HEK293 (cell line): Measurements from ENCODE around the gene CDK19.

ENCODE experiments used
- CTCF ChIA-PET: fragments of 350-600 bp; formaldehyde crosslinking; extraction: SDS; loops from one replicate; lab custom pipeline; 2021; ENCODE audit warnings: antibody characterized with exemption; lab: Yijun Ruan, JAX
- POLR2A ChIA-PET: fragments of 300-600 bp; formaldehyde crosslinking; extraction: SDS; loops from one replicate; lab custom pipeline; 2020; ENCODE audit warnings: antibody characterized with exemption, inconsistent platforms; lab: Yijun Ruan, JAX
- H3K27ac ChIP-seq: fragments of 200-500 bp; sonication (Bioruptor generic); 2 replicates; pipeline ENCODE4 v1.5.1; 2014; ENCODE audit warnings: low read depth, low read length, control low read depth, inconsistent platforms; ENCODE audit errors: extremely low read depth
- H3K36me3 ChIP-seq, 2 experiments: fragments of 200-500 bp in 1 of 2; sonication (Bioruptor generic) in 1 of 2; 1 replicate in 1 of 2; 2 replicates in 1 of 2; pipeline ENCODE4 v1.5.1; 2014 to 2017; ENCODE audit warnings: inconsistent platforms in 2 of 2, low read length in 2 of 2; ENCODE audit not compliant: control insufficient read depth in 2 of 2, insufficient read depth in 1 of 2
- H3K4me1 ChIP-seq: fragments of 200-500 bp; sonication (Bioruptor generic); 2 replicates; pipeline ENCODE4 v1.5.1; 2014; ENCODE audit warnings: mild to moderate bottlenecking, low read length, inconsistent platforms; ENCODE audit not compliant: control insufficient read depth, insufficient read depth
- H3K4me3 ChIP-seq: 2 replicates; pipeline ENCODE4 v1.5.1; 2011; ENCODE audit warnings: low read depth, mild to moderate bottlenecking, control low read depth, low read length, moderate library complexity
- H3K9me3 ChIP-seq: fragments of 200-500 bp; sonication (Bioruptor generic); 2 replicates; pipeline ENCODE4 v1.5.1; 2014; ENCODE audit warnings: low read depth, low read length, inconsistent platforms; ENCODE audit not compliant: control insufficient read depth, insufficient read depth
- EGR2 ChIP-seq: fragments of 450-650 bp; formaldehyde crosslinking; IDR thresholded peaks from 2 replicates; pipeline ENCODE4 v1.5.1; 2016; ENCODE audit warnings: low read depth, missing biosample characterization, missing genetic modification characterization
- FEZF1 ChIP-seq: fragments of 450-650 bp; formaldehyde crosslinking; IDR thresholded peaks from 2 replicates; pipeline ENCODE4 v1.5.1; 2016; ENCODE audit warnings: missing biosample characterization, missing genetic modification characterization
- KLF9 ChIP-seq: fragments of 450-650 bp; formaldehyde crosslinking; IDR thresholded peaks from 2 replicates; pipeline ENCODE4 v1.5.1; 2016; ENCODE audit warnings: missing biosample characterization, missing genetic modification characterization, low read depth
- OSR2 ChIP-seq: fragments of 450-650 bp; formaldehyde crosslinking; IDR thresholded peaks from 2 replicates; pipeline ENCODE4 v1.5.1; 2016; ENCODE audit warnings: missing biosample characterization, missing genetic modification characterization
- SP2 ChIP-seq: fragments of 450-650 bp; formaldehyde crosslinking; IDR thresholded peaks from 2 replicates; pipeline ENCODE4 v1.5.1; 2016; ENCODE audit warnings: missing biosample characterization, missing genetic modification characterization
- YY2 ChIP-seq: fragments of 450-650 bp; formaldehyde crosslinking; IDR thresholded peaks from 2 replicates; pipeline ENCODE4 v1.5.1; 2016; ENCODE audit warnings: missing biosample characterization, missing genetic modification characterization
- ZNF140 ChIP-seq: fragments of 450-650 bp; formaldehyde crosslinking; IDR thresholded peaks from 2 replicates; pipeline ENCODE4 v1.5.1; 2016; ENCODE audit warnings: missing biosample characterization, missing genetic modification characterization
- ZNF16 ChIP-seq: fragments of 450-650 bp; formaldehyde crosslinking; IDR thresholded peaks from 2 replicates; pipeline ENCODE4 v1.5.1; 2016; ENCODE audit warnings: low read depth, missing biosample characterization, missing genetic modification characterization
- ZNF175 ChIP-seq: fragments of 450-650 bp; formaldehyde crosslinking; IDR thresholded peaks from 2 replicates; pipeline ENCODE4 v1.5.1; 2016; ENCODE audit warnings: missing biosample characterization, missing genetic modification characterization
- ZNF211 ChIP-seq: fragments of 450-650 bp; formaldehyde crosslinking; IDR thresholded peaks from 2 replicates; pipeline ENCODE4 v1.5.1; 2016; ENCODE audit warnings: low read depth, missing biosample characterization, missing genetic modification characterization
- ZNF214 ChIP-seq: fragments of 450-650 bp; formaldehyde crosslinking; IDR thresholded peaks from 2 replicates; pipeline ENCODE4 v1.5.1; 2017; ENCODE audit warnings: missing biosample characterization, mild to moderate bottlenecking, missing genetic modification characterization, borderline replicate concordance
- ZNF670 ChIP-seq: fragments of 450-650 bp; formaldehyde crosslinking; IDR thresholded peaks from 2 replicates; pipeline ENCODE4 v1.5.1; 2016; ENCODE audit warnings: missing biosample characterization, missing genetic modification characterization, low read depth
- ZNF768 ChIP-seq: fragments of 450-650 bp; formaldehyde crosslinking; IDR thresholded peaks from 2 replicates; pipeline ENCODE4 v1.5.1; 2018; ENCODE audit warnings: missing biosample characterization, mild to moderate bottlenecking, missing genetic modification characterization
- TF ChIP-seq, protein P1 (sequence below): fragments of 450-650 bp; formaldehyde crosslinking; IDR thresholded peaks from 2 replicates; pipeline ENCODE4 v1.5.1; 2016; ENCODE audit warnings: missing biosample characterization, missing genetic modification characterization
- TF ChIP-seq, protein P2 (sequence below): fragments of 450-650 bp; formaldehyde crosslinking; IDR thresholded peaks from 2 replicates; pipeline ENCODE4 v1.5.1; 2017; ENCODE audit warnings: missing biosample characterization, missing genetic modification characterization
- TF ChIP-seq, protein P3 (sequence below): fragments of 450-650 bp; formaldehyde crosslinking; IDR thresholded peaks from 2 replicates; pipeline ENCODE4 v1.5.1; 2016; ENCODE audit warnings: missing biosample characterization, missing genetic modification characterization
- TF ChIP-seq, protein P4 (sequence below): fragments of 450-650 bp; formaldehyde crosslinking; optimal IDR thresholded peaks from 2 replicates; pipeline ENCODE3; 2016; ENCODE audit warnings: missing biosample characterization, mild to moderate bottlenecking, missing genetic modification characterization
- TF ChIP-seq, protein P5 (sequence below): fragments of 450-650 bp; IDR thresholded peaks from 2 replicates; pipeline ENCODE4 v1.5.1; 2018; ENCODE audit warnings: missing biosample characterization, missing genetic modification characterization
- TF ChIP-seq, protein P6 (sequence below): fragments of 450-650 bp; formaldehyde crosslinking; IDR thresholded peaks from 2 replicates; pipeline ENCODE4 v1.5.1; 2016; ENCODE audit warnings: missing biosample characterization, missing genetic modification characterization

Gene CDK19

DNA sequence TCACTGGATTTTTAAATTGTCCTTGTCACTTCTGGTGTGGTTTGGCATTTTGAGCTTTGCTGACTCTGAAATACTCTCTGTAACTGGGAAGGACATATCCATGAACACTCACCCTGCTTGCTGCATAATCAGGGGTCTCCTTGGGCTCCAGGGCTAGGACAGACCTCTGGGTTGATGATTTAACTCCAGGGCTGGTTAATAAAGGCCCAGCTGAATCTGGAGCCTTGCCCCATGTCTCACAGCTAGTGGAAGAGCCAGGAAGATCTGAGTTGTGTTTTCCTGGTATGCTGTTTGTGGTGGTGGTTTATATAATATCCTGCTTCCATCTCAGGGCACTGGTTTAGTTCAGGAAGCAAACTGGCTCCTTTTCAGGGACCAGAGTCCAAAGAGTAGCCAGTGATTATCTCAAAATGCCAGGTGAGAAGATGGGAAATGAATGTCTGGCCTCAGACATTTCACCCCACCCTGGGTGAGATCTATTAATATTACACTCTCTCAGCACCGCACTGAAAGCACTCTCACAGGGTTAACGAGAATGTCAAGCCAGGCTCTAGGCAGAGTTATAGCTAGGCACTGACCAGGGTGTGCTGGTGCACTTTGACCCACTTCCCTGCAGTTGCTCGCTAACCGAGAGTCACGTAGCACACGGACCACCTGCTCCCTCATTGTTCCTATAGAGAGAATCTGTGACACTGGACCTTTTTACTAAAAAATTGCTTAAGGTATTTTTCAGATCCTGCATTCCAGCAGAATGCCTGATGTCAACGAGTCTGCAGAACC, 248.7 kb downstream of the CDK19 start:
- Histone ChIP-seq H3K9me3 (no peaks in the 10 kb centered on the region), H3K36me3 (no peaks in the 10 kb centered on the region), H3K4me3 (no peak overlapping the region), H3K4me1 (no peaks in the 10 kb centered on the region), H3K27ac (no peak overlapping the region)
- TF ChIP-seq ZNF175, result no peak
- TF ChIP-seq ZNF16 (tag by site-specific recombination), result no peak
- no peak for TF ChIP-seq ZNF140
- POLR2A ChIA-PET, result no interaction called here
- CTCF ChIA-PET, result interaction anchor here (1.1 kb wide), 1 partner anchor 36 kb away, joined by 3 read pairs; no protein-coding TSS in a partner anchor

DNA sequence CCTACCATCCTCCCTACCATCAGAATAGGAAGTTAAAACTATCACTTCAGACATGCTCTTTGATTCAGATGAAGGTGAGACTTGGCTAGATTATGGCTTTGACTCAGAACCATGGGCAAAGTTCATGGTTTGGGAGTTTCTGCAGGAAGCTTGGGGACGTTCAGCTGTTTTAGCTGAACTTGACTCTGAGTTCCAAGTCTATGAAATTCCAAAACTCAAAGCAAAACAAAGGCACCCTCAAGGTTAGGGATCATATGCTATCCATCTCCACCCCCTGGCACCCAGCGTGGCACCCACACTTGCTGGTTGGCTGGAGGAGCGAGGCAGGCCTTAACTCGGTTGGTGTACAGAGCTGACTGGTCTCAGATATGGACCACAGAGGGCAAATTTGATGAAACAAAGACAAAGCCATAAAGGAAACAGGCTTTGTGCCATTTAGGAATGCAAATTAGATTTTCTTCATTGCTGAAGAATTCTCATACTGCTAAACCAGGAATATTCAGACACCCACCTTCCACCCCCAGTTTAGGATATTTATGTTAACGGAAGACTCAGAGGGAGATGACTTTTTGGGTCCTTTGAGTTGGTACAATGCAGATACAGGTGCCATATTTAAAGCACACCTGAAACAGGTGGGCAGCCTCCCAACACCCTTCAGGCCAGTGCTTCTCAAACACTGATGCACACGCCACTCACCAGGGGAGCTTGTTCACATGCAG, 250.4 kb downstream of the CDK19 start:
- Histone ChIP-seq H3K4me1 (no peaks in the 10 kb centered on the region), H3K36me3 (no peaks in the 10 kb centered on the region), H3K27ac (no peak overlapping the region), H3K9me3 (no peaks in the 10 kb centered on the region), H3K4me3 (no peak overlapping the region)
- POLR2A ChIA-PET, result no interaction called here
- TF ChIP-seq ZNF768, result no peak
- no peak for TF ChIP-seq ZNF214 (tag by site-specific recombination)
- no peak for TF ChIP-seq EGR2 (tag by site-specific recombination)
- no peak for TF ChIP-seq SP2 (tag by site-specific recombination)
- TF ChIP-seq KLF9, result no peak
- TF ChIP-seq, protein P1, sequence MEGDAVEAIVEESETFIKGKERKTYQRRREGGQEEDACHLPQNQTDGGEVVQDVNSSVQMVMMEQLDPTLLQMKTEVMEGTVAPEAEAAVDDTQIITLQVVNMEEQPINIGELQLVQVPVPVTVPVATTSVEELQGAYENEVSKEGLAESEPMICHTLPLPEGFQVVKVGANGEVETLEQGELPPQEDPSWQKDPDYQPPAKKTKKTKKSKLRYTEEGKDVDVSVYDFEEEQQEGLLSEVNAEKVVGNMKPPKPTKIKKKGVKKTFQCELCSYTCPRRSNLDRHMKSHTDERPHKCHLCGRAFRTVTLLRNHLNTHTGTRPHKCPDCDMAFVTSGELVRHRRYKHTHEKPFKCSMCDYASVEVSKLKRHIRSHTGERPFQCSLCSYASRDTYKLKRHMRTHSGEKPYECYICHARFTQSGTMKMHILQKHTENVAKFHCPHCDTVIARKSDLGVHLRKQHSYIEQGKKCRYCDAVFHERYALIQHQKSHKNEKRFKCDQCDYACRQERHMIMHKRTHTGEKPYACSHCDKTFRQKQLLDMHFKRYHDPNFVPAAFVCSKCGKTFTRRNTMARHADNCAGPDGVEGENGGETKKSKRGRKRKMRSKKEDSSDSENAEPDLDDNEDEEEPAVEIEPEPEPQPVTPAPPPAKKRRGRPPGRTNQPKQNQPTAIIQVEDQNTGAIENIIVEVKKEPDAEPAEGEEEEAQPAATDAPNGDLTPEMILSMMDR, result no peak
- TF ChIP-seq, protein P2, sequence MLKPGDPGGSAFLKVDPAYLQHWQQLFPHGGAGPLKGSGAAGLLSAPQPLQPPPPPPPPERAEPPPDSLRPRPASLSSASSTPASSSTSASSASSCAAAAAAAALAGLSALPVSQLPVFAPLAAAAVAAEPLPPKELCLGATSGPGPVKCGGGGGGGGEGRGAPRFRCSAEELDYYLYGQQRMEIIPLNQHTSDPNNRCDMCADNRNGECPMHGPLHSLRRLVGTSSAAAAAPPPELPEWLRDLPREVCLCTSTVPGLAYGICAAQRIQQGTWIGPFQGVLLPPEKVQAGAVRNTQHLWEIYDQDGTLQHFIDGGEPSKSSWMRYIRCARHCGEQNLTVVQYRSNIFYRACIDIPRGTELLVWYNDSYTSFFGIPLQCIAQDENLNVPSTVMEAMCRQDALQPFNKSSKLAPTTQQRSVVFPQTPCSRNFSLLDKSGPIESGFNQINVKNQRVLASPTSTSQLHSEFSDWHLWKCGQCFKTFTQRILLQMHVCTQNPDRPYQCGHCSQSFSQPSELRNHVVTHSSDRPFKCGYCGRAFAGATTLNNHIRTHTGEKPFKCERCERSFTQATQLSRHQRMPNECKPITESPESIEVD (tag by site-specific recombination), result no peak
- no peak for TF ChIP-seq ZNF211
- TF ChIP-seq, protein P3, sequence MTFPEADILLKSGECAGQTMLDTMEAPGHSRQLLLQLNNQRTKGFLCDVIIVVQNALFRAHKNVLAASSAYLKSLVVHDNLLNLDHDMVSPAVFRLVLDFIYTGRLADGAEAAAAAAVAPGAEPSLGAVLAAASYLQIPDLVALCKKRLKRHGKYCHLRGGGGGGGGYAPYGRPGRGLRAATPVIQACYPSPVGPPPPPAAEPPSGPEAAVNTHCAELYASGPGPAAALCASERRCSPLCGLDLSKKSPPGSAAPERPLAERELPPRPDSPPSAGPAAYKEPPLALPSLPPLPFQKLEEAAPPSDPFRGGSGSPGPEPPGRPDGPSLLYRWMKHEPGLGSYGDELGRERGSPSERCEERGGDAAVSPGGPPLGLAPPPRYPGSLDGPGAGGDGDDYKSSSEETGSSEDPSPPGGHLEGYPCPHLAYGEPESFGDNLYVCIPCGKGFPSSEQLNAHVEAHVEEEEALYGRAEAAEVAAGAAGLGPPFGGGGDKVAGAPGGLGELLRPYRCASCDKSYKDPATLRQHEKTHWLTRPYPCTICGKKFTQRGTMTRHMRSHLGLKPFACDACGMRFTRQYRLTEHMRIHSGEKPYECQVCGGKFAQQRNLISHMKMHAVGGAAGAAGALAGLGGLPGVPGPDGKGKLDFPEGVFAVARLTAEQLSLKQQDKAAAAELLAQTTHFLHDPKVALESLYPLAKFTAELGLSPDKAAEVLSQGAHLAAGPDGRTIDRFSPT (tag by site-specific recombination), result no peak
- TF ChIP-seq, protein P4, sequence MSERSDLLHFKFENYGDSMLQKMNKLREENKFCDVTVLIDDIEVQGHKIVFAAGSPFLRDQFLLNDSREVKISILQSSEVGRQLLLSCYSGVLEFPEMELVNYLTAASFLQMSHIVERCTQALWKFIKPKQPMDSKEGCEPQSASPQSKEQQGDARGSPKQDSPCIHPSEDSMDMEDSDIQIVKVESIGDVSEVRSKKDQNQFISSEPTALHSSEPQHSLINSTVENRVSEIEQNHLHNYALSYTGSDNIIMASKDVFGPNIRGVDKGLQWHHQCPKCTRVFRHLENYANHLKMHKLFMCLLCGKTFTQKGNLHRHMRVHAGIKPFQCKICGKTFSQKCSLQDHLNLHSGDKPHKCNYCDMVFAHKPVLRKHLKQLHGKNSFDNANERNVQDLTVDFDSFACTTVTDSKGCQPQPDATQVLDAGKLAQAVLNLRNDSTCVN, result no peak
- TF ChIP-seq, protein P5, sequence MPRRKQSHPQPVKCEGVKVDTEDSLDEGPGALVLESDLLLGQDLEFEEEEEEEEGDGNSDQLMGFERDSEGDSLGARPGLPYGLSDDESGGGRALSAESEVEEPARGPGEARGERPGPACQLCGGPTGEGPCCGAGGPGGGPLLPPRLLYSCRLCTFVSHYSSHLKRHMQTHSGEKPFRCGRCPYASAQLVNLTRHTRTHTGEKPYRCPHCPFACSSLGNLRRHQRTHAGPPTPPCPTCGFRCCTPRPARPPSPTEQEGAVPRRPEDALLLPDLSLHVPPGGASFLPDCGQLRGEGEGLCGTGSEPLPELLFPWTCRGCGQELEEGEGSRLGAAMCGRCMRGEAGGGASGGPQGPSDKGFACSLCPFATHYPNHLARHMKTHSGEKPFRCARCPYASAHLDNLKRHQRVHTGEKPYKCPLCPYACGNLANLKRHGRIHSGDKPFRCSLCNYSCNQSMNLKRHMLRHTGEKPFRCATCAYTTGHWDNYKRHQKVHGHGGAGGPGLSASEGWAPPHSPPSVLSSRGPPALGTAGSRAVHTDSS, result no peak
- TF ChIP-seq, protein P6, sequence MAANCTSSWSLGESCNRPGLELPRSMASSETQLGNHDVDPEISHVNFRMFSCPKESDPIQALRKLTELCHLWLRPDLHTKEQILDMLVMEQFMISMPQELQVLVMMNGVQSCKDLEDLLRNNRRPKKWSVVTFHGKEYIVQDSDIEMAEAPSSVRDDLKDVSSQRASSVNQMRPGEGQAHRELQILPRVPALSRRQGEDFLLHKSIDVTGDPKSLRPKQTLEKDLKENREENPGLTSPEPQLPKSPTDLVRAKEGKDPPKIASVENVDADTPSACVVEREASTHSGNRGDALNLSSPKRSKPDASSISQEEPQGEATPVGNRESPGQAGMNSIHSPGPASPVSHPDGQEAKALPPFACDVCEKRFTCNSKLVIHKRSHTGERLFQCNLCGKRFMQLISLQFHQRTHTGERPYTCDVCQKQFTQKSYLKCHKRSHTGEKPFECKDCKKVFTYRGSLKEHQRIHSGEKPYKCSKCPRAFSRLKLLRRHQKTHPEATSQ (tag by site-specific recombination), result no peak
- TF ChIP-seq YY2 (tag by site-specific recombination), result no peak
- no peak for TF ChIP-seq ZNF670 (tag by site-specific recombination)
- TF ChIP-seq FEZF1 (tag by site-specific recombination), result no peak
- no peak for TF ChIP-seq OSR2 (tag by site-specific recombination)
- CTCF ChIA-PET, result interaction anchor here (0.6 to 1.1 kb wide), 2 partner anchors 21 to 35 kb away, joined by 3 read pairs; no protein-coding TSS in a partner anchor
